ENCODE data around the gene BMPER.

Gene BMPER

GRCh38 chr7:34067005-34067778 is 161.9 kb downstream of the BMPER start:
- peak; percentile 23 to 84 for DNase-seq

GRCh38 chr7:34069676-34070075 is 164.3 kb downstream of the BMPER start:
- DNase-seq = no peak

- no peak for DNase-seq
Measured at GRCh38 chr7:34070511-34071323, 165.4 kb downstream of the BMPER start.

- no peak for DNase-seq
Measured at GRCh38 chr7:34073676-34074075, 168.3 kb downstream of the BMPER start.

GRCh38 chr7:34074421-34074820 is 169.1 kb downstream of the BMPER start:
- DNase-seq = no peak

- no peak for DNase-seq
Measured at GRCh38 chr7:34075523-34076370, 170.4 kb downstream of the BMPER start.

GRCh38 chr7:34077168-34077567 is 171.8 kb downstream of the BMPER start:
- no peak for DNase-seq

- no peak for DNase-seq
Measured at GRCh38 chr7:34078864-34079263, 173.5 kb downstream of the BMPER start.

- no peak for DNase-seq
Measured at GRCh38 chr7:34080513-34080912, 175.2 kb downstream of the BMPER start.

GRCh38 chr7:34081935-34082334 is 176.6 kb downstream of the BMPER start:
- no peak for DNase-seq

- DNase-seq = no peak
Measured at GRCh38 chr7:34083440-34083839, 178.1 kb downstream of the BMPER start.

- DNase-seq = no peak
Measured at GRCh38 chr7:34084651-34085050, 179.3 kb downstream of the BMPER start.

GRCh38 chr7:34086064-34086463 is 180.7 kb downstream of the BMPER start:
- DNase-seq = no peak

GRCh38 chr7:34086981-34087380 is 181.6 kb downstream of the BMPER start:
- DNase-seq = no peak

GRCh38 chr7:34087892-34088891 is 182.9 kb downstream of the BMPER start:
- peak in 1 of 2 experiments; percentile 29 for DNase-seq

- no peak for DNase-seq
Measured at GRCh38 chr7:34090816-34091215, 185.5 kb downstream of the BMPER start.

GRCh38 chr7:34091321-34091917 is 186.1 kb downstream of the BMPER start:
- peak in 1 of 2 experiments; percentile 19 for DNase-seq

- DNase-seq = no peak
Measured at GRCh38 chr7:34093276-34093675, 187.9 kb downstream of the BMPER start.

- DNase-seq = no peak
Measured at GRCh38 chr7:34096198-34096651, 190.9 kb downstream of the BMPER start.

GRCh38 chr7:34096777-34097176 is 191.4 kb downstream of the BMPER start:
- DNase-seq = no peak

GRCh38 chr7:34100661-34101060 is 195.3 kb downstream of the BMPER start:
- DNase-seq = no peak
